HUDEP-2 (cell line): ENCODE measurements around the gene GLDC.
"Not testable (repeated sequence)": the region's sequence is repeated elsewhere in the genome, so short reads cannot be mapped to it uniquely, and the experiment has no call there.

Experiments
- DNase-seq, 76 experiments: peaks; one replicate each; lab custom pipeline; 2025; ENCODE audit not compliant: unreplicated experiment in 76 of 76; lab: John Stamatoyannopoulos, UW

GLDC gene

GRCh38 chr9:6625363-6625762 is 20.2 kb downstream of the GLDC start:
- DNase-seq, result no peak

GRCh38 chr9:6622784-6623183 is 22.7 kb downstream of the GLDC start:
- DNase-seq, result not testable (repeated sequence)

- no peak for DNase-seq
Measured at GRCh38 chr9:6620796-6621195, 24.7 kb downstream of the GLDC start.

GRCh38 chr9:6620353-6620752 is 25.2 kb downstream of the GLDC start:
- no peak for DNase-seq

- no peak for DNase-seq
Measured at GRCh38 chr9:6619909-6620308, 25.6 kb downstream of the GLDC start.

GRCh38 chr9:6616951-6617602 is 28.5 kb downstream of the GLDC start:
- DNase-seq, result no peak

- no peak for DNase-seq
Measured at GRCh38 chr9:6614489-6614888, 31.0 kb downstream of the GLDC start.

- DNase-seq, result no peak
Measured at GRCh38 chr9:6611865-6612264, 33.7 kb downstream of the GLDC start.

- no peak for DNase-seq
Measured at GRCh38 chr9:6610073-6610472, 35.5 kb downstream of the GLDC start.

- DNase-seq, result no peak
Measured at GRCh38 chr9:6609497-6610016, 36.0 kb downstream of the GLDC start.

- no peak for DNase-seq
Measured at GRCh38 chr9:6605202-6605601, 40.3 kb downstream of the GLDC start.

- no peak for DNase-seq
Measured at GRCh38 chr9:6600426-6600825, 45.1 kb downstream of the GLDC start.

- DNase-seq, result no peak
Measured at GRCh38 chr9:6600006-6600405, 45.5 kb downstream of the GLDC start.

GRCh38 chr9:6598249-6598725 is 47.2 kb downstream of the GLDC start:
- no peak for DNase-seq

GRCh38 chr9:6592791-6593190 is 52.7 kb downstream of the GLDC start:
- no peak for DNase-seq

GRCh38 chr9:6592231-6592630 is 53.3 kb downstream of the GLDC start:
- no peak for DNase-seq

- DNase-seq, result no peak
Measured at GRCh38 chr9:6590772-6591384, 54.7 kb downstream of the GLDC start.

GRCh38 chr9:6590334-6590733 is 55.2 kb downstream of the GLDC start:
- no peak for DNase-seq

- DNase-seq, result peak in 6 of 76 experiments; percentile 5 to 26 (median 6)
Measured at GRCh38 chr9:6584881-6585597, 60.5 kb downstream of the GLDC start.

- no peak for DNase-seq
Measured at GRCh38 chr9:6581253-6581652, 64.3 kb downstream of the GLDC start.

- DNase-seq, result no peak
Measured at GRCh38 chr9:6579613-6580012, 65.9 kb downstream of the GLDC start.

GRCh38 chr9:6576987-6577386 is 68.5 kb downstream of the GLDC start:
- DNase-seq, result no peak
